Measurements from ENCODE around the gene SLC22A13.
"Not testable (repeated sequence)": the region's sequence is repeated elsewhere in the genome, so short reads cannot be mapped to it uniquely, and the experiment has no call there.

SLC22A13 gene

DNA sequence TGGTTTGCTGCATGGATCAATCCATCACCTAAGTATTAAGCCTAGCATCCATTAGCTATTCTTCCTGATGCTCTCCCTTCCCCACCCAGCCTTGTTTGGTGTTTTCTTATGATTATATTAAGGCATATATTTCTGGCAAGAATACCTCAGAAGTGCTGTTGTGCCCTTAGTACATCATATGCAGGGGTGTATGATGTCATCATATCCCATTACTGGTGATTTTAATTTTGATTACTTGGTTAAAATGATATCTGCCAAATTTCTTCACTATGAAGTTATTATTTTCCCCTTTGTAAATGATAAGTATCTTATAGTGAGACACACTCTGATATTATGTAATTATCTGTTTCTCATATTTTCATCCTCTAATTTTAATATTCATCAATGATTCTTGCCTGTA is 31.9 kb downstream of the SLC22A13 start:
- in situ Hi-C loops (cut with HindIII; ENCODE audit: low sequenced_read_pairs): no loop called here

DNA sequence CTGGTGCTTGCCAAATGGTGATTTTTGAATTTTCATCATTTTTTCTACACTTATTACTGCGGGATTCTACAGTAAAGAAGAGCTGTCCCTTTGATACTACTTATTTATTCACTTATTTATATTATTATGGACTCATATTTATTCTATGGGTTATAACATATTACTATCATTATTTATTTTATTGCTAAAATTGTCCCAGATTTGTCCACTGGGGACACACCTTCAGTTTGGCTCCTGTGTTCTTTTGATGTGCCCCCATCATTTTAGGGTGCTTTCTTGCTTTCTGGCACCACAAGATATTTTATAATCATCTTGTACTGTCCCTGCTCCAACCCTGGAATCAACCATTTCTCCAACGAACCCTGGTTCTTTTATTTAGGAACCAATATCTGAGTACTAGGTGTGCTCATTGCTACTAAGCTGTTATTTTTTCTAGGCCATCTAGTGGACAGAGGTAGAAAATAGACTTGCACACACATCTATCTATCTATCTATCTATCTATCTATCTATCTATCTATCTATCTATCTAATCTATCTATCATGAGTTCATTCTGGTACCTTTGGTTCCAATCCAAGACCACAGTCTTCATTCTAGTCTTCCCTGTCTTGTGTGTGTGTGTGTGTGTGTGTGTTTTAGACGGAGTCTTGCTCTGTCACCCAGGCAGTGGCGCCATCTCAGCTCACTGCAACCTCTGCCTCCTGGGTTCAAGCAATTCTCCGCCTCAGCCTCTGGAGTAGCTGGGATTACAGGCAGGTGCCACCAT is 32.5 kb downstream of the SLC22A13 start:
- in situ Hi-C loops (cut with HindIII; ENCODE audit: low sequenced_read_pairs): no loop called here

DNA sequence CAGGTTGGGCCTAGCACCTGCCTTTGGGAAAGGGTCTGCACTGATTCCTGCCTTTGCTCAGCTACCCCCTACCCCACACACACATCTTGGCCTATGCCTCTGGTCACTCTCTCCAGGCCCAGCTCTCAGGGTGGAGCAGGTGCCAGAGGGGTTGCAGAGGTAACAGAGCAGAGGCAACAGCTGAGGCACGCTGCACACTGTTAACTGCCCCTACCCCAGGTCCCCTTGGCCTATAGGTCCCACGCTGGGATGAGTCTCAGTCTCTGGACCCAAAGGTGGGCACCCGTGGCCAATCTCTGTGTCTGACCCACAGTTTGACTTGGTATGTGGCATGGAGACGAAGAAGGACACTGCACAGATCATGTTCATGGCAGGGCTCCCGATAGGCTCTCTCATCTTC is 41.3 kb downstream of the SLC22A13 start:
- in situ Hi-C loops (cut with HindIII; ENCODE audit: low sequenced_read_pairs): no loop called here

DNA sequence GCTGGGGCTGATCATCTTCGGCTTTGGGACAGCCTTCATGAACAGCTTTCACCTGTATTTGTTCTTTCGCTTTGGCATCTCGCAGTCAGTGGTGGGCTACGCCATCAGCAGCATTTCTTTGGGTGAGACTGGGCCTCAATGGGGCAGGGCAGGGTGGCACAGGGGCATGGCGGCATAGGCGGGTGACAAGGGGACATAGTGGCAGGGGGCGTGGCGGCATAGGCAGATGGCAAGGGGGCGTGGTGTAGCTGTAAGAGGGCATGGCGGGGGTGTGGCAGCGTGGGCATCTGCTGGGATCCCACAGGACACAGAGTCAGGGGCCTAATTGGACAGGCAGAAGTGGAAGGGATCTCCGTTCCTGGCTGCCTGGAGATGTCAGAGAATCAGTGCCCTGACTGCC is 42.0 kb downstream of the SLC22A13 start:
- in situ Hi-C loops (cut with HindIII; ENCODE audit: low sequenced_read_pairs): no loop called here

DNA sequence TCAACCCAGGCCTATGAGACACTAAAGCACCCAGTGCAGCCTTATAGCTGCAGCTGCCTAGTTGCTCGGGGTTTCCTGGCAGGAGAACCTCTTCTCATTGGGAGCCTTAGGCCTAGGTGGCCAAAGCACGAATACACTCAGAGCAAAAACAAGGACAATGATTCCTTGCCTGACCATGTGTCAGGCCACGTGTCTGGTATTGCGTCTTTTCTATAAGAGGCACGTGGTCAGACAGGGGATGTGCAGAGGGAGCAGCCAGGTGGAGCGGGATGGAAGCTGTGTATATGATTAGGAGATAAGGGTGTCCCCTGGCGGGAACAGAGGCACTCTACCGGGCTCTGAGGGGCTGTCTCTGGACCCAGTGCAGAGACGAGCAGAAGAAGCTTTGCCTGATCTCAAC is 42.8 kb downstream of the SLC22A13 start:
- in situ Hi-C loops (cut with HindIII; ENCODE audit: low sequenced_read_pairs): no loop called here

DNA sequence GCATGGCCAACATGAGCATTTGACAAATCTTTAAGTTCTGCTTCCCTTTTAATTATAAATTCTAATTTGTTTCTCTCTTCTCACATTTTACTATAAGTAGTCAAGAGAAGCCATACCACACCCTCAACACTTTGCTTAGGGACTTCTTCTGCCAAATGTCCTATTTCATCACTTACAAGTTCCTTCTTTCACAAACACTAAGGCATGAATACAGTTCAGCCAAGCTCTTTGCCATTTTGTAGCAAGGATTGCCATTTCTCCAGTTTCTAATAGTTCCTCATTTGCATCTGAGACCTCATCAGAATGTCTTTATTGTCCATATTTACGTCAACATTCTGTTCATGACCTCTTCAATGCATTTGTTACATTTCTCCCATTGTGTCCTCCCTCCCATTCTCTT is 45.9 kb downstream of the SLC22A13 start:
- in situ Hi-C loops (cut with HindIII; ENCODE audit: low sequenced_read_pairs): no loop called here

DNA sequence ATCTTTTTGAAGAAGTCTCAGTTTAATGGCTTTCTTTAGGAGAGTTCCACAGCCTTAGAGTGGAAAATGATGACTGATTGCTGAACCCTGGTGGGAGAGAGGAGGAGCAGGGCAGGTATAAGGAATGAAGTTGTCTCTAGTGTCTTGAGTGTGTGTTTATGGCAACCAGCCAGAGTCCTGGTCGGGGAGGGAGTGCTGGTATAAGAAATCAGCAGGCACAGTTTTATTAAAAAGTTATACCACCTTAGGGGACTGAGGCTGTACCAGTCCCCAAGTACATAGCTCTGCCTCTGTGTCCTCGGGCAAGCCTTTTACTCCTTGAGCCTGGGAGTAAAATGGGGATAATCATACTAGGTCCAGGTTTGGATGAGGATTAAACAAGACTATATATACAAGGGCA is 46.3 kb downstream of the SLC22A13 start:
- in situ Hi-C loops (cut with HindIII; ENCODE audit: low sequenced_read_pairs): no loop called here

DNA sequence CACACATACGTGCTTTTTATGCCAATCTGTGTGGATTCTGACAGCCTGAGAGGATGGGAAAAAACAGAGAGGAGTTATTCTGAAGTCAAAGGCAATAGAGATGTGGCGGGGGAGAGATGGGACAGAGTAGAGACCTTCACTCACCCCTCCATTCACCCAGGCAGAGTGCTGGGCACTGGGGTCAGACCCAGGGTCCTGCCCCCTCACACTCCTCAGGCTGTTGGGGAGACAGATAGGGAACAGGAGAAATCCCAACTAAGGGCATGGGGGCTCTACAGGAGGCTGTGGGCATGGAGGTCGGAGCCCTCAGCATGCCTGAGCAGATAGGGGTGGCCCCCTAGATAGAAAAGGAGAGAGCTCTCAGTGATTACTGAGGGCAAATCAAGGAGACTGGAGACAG is 46.7 kb downstream of the SLC22A13 start:
- in situ Hi-C loops (cut with HindIII; ENCODE audit: low sequenced_read_pairs): no loop called here

DNA sequence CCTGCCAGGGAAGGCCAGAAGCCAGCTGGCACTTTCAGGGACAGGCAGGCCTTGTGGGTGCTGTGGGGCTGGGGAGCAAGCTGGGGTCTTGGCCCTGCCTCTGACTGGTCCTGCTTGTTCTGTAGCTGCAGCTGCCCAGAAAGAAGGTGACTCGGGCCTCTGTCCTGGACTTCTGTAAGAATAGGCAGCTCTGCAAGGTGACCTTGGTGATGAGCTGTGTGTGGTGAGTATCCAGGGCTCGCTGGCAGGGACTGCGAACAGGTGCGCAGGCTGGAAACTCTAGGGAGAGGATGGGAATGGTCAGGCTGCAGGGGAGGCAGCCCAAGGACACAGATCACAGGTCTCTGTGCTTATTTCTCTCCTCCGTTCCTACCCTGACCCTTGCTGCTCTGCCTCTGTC is 47.7 kb downstream of the SLC22A13 start:
- in situ Hi-C loops (cut with HindIII; ENCODE audit: low sequenced_read_pairs): no loop called here

DNA sequence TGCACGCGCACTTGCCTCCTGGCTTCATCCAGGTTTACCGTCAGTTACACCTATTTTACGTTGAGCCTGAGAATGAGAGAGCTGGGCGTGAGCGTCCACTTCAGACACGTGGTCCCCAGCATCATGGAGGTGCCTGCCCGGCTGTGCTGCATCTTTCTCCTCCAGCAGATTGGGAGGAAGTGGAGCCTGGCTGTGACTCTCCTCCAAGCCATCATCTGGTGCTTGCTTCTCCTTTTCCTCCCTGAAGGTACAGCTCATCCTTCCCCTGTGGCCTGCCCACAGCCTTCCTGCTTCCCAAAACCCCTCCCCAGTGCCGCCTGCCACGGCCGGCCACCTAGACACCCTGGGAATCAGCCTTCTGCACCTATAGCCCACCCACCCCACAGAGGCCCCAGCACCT is 48.1 kb downstream of the SLC22A13 start:
- in situ Hi-C loops (cut with HindIII; ENCODE audit: low sequenced_read_pairs): no loop called here

DNA sequence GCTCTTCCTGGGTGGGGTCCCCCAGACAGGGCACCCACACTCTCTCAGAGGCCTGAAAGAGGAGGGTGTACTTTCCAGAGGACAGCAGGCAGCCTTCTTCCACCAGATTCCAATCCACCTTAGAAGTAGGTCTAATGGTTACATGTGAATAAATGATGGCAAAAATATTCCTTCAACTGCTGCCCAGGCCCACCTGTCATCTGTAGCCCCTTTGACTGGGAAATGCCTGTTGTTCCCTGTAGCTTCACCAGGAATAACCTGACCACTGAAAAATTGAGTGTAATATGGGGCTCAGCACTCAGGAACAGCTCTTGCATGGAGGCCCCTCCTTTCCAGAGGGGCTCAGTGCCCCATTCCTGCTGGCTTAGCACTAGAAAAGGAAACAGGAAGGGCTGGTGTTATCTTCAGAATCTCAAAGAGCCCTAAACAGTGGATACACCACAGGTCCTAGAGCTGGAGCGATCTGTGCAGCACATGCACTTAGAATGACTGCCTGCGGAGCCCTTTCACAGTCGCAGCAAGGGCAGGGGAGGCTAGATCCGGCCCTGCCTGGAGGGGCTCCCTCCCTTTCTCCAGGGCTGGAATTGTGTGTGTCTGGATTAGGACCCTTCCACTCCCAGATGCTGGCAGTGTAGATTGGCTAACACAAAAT is 48.6 kb downstream of the SLC22A13 start:
- in situ Hi-C loops (cut with HindIII; ENCODE audit: low sequenced_read_pairs): no loop called here

DNA sequence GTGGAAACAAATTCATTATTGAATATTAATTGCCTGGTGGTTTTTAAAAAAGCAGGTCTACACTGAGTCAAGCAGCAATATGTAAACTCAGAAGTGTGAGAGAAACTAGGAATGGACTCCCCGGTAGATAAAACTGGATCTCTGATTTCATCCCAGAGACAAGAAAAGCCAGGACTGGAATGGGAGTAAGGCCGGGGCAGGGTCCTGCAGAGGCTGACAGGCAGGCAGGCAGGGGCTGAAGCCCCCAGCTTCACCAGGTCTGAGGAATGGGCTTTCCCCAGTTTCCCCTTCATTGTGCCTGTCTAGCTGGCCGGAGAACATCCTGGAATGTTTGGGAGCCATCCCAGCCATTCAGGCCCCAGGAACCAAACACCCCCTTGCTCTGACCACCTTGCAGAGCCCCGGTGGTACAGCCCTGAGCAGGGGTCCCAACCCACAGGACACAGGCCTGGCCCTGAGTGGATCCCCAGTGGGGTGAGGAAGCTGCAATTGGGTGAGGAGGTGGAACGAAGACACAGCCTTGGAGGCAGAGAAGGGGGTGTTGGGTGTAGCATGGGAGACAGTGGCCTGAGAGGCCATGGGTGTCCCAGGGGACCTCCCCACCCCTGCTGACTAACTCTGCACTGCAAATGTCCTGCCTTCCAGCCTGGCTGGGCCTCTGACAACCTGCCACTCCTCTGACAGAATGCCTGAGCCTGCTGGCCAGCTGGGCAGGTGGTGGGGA is 49.3 kb downstream of the SLC22A13 start:
- in situ Hi-C loops (cut with HindIII; ENCODE audit: low sequenced_read_pairs): no loop called here

DNA sequence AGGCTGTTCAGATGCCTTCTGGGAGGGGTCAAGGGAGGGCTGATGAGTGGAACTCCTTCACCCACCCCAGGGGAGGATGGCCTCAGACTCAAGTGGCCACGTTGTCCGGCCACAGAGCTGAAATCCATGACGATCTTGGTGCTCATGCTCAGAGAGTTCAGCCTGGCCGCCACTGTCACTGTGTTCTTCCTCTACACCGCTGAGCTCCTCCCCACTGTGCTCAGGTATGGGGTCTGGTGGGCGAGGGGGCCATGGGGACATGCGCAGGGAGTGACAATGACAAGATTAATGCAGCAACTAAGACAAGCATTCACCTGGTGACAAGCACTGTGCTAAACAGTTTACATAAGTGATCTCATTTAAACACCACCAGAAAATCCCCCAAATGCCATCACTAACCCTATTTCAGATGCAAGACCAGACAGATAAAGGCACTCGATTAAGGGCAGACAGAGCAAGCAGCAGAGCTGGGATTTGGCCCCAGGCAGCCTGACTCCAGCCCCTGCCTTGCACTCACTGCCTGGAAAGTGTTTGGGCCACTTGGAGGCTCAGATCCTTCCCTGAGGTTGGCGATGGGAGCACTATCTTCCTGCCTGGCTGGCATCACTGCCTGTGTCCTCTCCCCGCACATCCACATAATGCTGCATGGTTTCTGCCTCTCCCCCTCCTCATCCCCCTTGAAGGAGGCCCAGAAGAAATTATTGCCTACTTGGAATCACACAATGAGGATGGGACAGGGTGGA is 50.0 kb downstream of the SLC22A13 start:
- in situ Hi-C loops (cut with HindIII; ENCODE audit: low sequenced_read_pairs): no loop called here

DNA sequence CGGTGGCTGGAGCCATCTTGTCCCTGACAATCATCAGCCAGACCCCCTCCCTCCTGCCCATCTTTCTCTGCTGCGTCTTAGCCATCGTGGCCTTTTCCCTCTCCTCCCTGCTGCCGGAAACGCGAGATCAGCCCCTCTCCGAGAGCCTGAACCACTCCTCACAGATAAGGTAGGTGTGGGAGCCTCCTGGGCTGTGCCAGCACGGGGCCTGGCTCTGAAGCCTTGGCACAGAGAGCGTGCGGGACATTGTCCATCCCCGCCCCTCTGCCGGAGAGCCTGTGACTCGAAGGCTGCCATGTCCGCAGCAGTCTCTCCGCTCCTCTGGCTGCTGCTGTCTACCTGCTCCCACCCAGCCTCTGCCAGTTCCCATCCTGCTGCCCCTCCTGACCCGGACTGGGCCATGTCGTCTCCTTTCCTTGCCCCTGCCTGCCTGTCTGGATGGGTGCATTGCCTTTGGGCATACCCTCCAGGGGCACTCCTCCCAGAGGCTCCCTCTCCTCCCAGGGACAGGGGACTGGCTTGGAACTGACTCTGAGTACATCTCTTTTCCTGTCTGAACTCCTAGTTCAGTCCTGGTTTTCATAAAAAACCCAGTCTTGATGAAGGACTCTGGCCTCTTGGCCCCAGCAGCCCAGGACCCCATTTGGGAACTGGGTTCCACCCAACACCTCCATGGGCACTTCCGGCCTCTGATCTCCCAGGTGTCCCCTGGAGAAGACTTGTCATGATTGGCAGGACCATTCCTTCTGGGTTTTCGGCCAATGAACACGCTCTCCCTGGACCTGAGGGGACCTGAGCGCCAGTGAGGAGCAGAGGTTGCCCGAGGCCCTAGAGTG is 51.0 kb downstream of the SLC22A13 start:
- in situ Hi-C loops (cut with HindIII; ENCODE audit: low sequenced_read_pairs): no loop called here

DNA sequence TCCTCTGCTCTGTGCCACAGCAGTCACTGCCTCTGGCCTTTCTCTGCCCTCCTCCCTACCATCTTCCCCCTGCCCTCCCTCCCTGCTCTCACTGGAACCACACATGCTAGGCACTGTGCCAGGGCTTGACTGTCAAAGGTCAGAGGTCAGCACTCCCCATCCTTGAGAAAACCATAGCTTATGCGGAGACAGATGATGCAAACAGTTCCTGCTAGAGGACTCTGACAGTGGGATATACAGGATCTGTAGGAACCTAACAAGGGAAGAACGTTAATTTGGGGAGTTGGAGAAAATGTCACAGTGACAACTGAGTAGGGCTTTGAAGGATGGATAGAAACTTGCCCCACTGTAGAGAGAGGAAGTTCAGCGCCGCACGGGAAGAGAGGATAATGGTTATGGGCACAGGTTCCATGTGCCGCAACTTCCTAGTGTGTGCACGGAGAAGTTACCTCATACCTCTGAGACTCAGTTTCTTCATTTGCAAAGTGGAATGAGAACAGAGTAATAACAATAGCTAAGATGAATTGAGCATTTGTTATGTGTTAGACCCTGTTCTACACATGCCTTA is 51.7 kb downstream of the SLC22A13 start:
- in situ Hi-C loops (cut with HindIII; ENCODE audit: low sequenced_read_pairs): no loop called here

DNA sequence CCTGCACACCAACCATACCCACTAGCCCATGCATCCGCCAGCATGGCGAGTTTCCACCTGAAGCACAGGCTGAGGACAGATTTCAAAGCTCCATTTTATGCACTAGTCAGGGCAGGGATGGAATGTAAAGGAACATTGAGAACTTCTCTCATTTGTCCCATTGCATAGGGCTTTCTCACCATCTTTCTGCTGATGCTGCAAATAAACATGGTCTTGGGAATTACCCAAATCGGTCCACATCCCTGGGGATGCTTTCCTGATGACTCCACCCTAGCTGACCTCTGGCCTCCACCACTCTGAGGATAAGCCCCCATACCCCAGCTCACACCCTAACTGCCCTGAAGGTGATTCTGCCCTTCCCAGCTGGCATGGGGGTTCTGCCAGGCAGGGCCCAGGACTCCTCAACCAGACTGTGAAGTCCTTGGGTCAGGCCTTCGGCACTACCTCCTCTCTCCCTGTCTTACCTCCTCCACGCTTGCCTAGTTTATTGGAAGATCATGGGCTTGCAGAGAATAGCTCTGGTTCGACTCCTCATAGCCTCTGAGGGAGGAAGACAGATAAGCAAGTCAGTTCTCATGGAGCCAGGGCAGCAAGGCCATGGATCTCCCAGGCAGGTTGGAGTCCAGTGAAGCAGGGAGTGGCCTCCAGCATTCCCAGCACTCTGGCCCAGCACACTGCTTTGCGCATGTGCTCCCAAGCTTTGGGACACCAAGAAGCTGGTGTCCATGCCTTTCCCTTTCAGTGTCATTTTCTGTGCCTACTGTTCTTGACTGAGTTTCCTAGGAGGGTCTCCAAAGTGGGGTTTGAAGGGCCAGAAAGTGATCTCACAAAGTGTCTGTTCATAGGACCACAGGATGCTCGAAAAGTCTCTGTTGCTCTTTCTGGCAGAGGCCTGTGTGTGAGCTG is 53.4 kb downstream of the SLC22A13 start:
- in situ Hi-C loops (cut with HindIII; ENCODE audit: low sequenced_read_pairs): no loop called here

DNA sequence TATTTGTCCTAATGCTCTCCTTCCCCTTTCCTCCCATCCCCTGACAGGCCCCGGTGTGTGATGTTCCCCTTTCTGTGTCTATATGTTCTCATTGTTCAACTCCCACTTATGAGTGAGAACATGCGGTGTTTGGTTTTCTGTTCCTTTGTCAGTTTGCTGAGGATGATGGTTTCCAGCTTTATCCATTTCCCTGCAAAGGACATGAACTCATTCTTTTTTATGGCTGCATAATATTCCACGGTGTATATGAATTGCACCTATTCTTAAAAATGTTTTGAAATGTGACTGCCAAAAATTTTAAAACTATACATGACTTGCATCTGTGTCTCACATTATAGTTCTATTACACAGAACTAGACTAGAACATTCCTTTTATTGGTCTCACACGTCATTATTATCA is 55.0 kb downstream of the SLC22A13 start:
- in situ Hi-C loops (cut with HindIII; ENCODE audit: low sequenced_read_pairs): not testable (repeated sequence)

DNA sequence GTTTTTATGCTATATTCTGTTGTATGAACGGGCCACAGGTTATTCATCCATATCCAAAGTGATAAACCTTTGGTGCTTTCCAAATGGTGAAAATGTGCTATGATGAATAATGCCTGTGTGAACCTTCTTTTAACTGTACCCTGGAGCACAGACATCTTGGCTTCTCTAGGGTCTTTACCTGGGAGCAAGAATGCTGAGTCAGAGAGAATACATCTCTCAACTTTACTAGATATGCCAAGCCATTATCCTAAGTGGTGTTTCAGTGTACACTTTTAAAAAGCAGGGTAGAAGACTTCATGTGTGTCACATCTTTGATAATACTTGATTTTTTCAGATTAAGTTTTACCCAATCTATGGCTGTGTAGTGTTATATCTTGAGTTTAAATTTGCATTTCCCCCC is 57.4 kb downstream of the SLC22A13 start:
- in situ Hi-C loops (cut with HindIII; ENCODE audit: low sequenced_read_pairs): no loop called here

DNA sequence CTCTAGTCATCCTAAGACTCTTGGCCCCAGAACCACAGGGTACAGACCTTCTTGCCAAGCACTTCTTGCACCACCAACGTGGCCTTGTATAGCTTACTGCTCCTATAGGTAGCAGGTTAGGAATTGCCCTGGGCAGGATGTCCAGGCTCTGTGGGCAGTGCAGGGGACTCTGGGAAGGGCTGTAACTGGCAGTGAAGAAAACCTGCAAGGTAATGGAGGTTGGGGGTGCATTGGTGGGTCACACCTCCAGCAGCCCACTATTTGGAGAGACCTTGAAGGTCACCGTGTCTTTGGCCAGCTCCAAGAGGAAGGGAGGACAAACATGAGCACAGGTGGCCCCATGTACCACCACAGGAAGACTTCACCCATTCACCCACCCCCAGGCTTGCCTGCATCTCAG is 59.6 kb downstream of the SLC22A13 start:
- in situ Hi-C loops (cut with HindIII; ENCODE audit: low sequenced_read_pairs): no loop called here
